Measurements from ENCODE around the gene CAMSAP2.

CAMSAP2 gene

DNA sequence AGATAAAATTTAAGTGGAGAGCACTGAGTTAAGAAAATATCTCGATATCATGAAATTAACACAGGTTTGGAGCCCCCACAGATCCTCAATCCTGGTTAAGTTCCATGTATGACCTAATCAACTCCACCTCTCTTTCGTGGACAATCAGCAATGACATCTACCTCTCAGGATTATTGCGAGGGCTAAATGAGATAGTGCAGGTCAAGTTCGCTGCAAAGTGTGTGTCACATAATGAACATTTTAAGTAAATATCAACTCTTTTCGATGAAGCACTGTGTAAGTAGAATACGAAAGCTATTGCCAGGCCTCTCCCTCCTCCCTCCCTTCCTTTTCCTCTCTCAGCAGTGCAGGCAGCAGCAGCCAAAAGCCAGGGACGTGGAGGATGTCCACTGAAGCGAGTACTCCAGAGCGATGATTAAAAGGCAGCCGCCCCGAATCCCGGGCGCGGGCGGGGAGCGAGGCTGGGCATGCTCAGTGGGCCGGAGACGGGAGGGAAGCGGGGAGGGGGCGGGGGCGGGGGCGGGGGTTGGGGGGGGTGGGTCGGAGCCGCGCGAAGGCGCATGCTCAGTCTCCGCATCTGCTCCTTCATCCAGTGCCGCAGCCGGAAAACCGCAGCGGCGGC, at the start of gene CAMSAP2:
CAMSAP2 (plus strand) TSS at position 567 of the 622 bp plus-strand sequence. CDS start 935 bp downstream, outside the sequence.
- DNase-seq, result peak; percentile 63

GRCh38 chr1:200692316-200692715, 46.4 kb upstream of the CAMSAP2 start:
- DNase-seq, result no peak

GRCh38 chr1:200693327-200693726, 45.4 kb upstream of the CAMSAP2 start:
- no peak for DNase-seq

GRCh38 chr1:200694738-200695137, 44.0 kb upstream of the CAMSAP2 start:
- DNase-seq, result no peak

DNA sequence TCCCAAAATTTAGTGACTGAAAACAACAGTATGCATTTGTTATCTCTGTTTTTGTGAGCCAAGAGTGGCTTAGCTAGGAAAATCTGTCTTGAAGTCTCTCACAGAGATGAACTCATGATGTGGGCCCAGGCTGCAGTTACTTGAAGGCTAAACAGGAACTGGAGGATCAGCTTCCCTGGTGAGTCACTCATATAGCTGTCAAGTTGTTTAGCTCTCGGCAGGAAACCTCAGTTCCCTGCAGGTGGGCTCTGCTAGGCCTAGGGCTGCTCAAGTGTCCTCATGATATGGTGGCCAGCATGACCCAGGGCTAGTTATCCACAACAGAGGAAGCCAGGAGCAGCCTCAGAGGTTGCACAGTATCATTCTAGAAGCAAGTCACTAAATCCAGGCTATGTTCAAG, 38.8 kb upstream of the CAMSAP2 start:
- DNase-seq, result no peak

DNA sequence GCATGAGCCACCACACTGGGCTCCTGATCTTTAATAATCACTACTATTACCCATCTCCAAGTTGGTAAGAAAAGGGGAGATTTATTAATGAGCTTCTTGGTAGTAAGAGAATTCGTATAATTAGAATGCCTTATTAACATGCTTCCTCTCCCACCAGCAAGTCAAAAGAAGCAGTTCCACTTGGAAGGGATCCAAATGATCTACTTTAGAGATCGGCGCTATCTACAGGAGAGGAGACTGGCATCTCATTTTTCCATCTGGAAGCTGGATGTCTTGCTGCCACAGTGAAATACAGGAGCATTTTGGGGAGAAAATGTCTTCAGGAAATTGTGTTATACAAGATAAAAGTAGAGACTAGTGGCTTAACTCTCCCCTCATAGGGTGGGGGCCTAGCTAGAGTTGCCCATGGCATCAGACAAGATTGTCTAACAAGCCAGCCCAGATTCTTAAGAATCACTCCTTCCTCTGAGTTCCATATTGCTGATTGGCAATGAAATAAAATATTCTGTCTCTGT, 33.6 kb upstream of the CAMSAP2 start:
- DNase-seq, result no peak

DNA sequence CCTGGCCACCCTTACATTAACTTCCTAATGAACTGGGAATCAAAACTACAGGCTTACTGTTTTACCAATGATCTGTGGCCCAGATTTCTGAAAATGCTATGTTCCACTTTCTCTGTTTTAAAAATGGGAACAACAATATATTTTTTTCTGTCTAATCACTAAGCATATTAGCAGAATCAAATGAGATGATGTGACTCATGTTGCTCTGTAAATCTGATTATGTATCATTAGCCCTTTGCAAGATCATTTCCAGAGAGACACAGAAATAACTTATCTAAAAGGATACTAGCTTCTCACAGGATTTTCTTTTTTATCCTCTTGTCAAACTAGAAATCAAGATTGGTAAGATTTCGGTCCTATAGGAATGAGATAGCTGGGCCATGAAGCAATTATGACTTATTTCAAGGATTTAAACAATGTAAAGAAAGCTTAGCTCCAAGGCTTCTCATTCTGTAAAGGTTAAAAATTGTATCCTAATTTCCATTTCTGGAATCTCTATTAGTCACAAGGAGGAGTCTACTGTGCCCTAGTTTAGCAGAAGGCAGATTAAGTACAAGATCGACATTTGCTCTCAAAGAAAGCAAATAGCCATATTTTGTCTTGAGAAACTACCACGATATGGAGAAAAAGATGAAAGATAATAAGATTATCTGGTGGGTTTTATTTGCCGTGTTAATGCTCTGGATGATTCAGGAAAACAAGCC, 32.4 kb upstream of the CAMSAP2 start:
- DNase-seq, result no peak

DNA sequence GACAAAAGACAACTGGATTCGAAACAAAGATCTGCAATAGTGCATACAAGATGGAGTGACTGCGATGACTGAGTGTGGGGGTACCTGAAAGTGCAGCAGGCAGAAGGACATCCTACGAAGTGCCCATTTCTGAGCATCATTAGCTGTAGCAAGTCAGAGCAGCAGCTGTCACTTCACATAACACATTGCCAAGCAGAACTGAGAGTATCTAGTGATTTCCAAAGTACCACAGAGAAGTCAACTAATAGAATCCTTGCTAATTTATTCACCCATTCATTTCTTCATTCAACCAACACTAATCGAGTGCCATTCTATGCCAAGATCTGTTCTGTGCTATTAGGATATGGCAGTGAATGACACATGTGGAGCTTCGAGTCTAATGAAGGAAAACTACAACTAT, 31.6 kb upstream of the CAMSAP2 start:
- DNase-seq, result no peak

DNA sequence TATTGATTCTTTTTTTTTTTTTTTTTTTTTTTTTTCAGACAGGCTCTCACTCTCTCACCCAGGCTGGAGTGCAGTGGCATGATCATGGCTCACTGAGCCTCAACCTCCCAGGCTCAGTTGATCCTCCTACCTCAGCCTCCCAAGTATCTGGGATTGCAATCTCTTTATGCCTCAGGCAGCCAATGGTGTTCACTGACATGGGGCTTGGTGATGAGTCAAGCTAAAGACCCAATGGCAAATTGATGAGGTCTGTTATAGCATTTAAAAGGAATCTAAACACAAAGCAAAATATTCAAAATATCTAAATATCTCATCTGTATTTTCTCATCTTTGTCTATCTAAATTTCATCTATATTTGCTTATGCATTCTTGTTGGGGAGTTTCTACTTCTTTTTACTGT, 30.5 kb upstream of the CAMSAP2 start:
- DNase-seq, result no peak

DNA sequence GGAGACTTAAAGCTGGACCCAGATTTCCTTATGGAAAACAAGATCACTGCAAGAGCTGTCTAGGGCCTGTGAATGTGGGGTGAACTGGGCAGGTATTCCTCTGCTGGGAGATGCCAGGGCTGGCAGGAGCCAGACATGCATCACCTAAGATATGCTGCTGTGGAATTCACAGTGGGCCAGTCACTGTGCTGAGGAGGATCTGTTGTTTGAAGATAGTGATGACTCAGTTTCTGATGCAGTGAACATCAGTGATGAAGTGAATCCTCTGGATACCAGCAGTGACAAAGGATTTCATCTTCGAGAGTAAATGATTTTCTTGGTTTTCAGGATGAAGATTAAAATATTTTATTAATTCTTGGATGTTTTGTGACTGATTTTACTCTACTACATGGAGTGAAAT, 29.9 kb upstream of the CAMSAP2 start:
- no peak for DNase-seq

GRCh38 chr1:200710166-200710565, 28.5 kb upstream of the CAMSAP2 start:
- no peak for DNase-seq

DNA sequence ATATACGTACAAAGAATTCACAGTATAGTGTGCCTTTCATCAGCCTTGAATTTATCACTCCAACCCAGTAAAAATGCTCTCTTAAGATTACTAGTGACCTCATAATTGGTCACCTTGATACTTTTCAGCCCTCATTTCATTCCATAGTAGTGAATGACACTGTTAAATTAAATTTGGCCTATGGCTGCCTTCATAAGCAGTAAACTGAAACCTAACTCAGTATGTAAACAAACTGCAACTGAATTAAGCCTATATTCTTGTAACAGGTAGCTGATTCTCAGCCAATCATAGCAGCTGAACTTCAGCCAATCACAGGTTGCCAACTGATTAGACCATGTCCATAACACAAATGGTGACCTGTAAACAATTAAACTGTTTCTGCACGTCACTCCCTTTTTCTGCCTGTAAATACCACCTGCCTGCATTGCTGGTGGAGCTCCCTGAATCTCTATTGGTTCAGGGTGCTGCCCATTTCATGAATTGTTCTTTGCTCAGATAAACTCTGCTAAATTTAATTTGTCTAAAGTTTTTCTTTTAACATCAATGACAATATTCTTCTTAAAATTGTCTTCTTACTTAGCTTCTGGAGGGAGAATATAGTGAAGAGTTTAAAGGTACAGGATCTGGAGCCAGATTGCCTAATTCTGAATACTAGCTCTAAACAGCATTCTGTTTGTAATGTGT, 24.0 kb upstream of the CAMSAP2 start:
- no peak for DNase-seq

- no peak for DNase-seq
Measured at GRCh38 chr1:200720199-200720598, 18.5 kb upstream of the CAMSAP2 start.

DNA sequence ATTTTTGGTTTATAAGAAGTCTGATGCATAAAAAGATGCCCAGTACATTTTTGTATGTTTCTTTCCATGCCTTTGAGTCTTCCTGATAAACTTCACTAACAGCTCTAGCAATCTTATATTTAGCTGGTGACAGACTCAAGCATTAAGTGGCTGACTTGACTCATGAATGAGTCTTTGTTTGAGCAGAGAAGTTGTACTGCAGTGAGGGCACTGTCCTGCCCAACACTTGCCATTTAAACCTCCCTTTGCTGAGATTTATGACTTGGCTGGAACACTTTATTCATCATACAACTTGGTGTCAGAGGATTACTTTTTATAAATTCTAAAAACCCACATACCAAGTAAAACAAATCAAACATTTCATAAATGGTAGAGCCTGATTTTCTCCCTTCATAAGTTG, 14.6 kb upstream of the CAMSAP2 start:
- DNase-seq, result no peak

DNA sequence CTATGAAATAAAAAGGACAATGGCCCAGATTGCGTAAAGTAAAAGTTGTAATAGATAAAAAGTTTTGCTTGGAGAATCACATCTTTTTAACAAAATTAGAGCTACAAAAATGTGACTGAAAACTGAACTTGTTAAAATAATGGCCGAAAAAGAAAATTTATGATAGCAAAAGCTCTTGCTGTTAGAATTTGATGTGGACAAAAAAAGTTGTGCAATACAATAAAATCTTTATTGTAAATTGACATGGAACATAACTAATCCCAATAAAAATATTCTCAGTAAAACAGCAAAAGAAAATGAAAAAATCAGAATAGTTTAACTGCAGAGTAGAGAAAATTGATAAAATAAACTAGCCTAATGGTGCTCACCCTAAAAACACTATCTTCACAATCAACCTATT, 11.4 kb upstream of the CAMSAP2 start:
- no peak for DNase-seq

DNA sequence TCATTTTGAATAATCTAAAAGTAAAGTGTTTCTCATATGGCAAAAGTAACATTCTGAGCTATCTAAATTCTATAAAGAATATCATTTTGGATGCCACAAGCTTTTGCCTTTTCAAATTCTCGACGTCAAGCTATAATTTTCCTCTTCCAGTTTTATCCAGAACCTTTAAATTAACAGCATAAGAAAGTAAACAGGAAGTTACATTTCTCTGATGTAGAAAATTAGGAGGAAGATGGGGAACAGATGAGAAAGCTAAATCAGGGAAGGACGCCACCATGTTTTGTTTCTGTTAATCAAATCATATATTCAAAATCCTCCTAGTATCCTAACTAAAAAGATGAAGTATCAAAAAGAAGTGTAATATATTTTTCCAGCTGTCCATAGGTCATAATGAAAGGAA, 8.8 kb upstream of the CAMSAP2 start:
- no peak for DNase-seq

- no peak for DNase-seq
Measured at GRCh38 chr1:200731654-200732332, 6.9 kb upstream of the CAMSAP2 start.

DNA sequence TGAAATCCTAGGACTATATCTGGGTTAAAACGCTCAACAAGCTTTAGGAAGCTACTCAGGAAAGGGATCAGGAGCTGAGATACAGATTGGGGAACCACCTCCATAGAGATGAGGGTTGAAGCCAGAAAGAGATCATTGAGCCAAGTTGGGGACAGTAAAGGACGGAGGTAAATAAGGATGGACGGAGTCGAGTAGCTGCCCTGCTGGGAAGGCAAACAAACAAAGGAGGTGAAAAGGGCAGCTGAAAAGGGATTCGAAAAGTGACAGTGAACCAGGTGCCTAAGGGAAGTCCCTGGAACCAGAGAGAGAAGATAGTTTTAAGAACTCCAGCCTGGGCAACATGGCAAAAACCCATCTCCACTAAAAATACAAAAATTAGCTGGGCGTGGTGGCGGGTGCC, 6.3 kb upstream of the CAMSAP2 start:
- DNase-seq, result no peak

- DNase-seq, result no peak
Measured at GRCh38 chr1:200733907-200734306, 4.8 kb upstream of the CAMSAP2 start.

DNA sequence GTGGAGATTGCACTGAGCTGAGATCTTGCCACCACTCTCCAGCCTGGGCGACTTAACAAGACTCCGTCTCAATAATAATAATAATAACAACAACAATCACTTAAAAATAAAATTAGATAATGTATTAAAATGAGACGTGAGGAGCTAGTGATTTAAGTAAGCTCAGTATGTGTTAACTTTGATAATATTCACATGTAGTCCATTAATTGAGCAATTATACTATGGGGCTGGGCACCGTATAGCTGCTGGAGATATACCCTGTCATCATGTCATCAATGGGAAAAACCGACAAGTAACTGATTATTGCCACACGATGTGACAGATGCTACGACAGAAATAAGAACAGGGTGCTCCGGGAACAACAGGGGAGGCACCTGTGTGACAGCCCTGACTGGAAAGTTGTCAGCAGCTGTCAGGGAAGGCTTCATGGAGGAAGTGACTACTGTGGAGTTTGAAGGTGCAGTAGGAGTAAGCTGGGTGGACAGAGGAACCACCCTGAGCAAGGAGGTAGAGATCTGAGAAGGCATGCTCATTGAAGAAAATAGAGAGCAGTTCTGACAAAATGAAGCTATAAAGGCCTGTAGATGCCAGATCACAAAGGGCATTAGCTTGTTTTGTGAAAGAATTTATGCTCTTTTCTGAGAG, 924 bp upstream of the CAMSAP2 start:
- no peak for DNase-seq

DNA sequence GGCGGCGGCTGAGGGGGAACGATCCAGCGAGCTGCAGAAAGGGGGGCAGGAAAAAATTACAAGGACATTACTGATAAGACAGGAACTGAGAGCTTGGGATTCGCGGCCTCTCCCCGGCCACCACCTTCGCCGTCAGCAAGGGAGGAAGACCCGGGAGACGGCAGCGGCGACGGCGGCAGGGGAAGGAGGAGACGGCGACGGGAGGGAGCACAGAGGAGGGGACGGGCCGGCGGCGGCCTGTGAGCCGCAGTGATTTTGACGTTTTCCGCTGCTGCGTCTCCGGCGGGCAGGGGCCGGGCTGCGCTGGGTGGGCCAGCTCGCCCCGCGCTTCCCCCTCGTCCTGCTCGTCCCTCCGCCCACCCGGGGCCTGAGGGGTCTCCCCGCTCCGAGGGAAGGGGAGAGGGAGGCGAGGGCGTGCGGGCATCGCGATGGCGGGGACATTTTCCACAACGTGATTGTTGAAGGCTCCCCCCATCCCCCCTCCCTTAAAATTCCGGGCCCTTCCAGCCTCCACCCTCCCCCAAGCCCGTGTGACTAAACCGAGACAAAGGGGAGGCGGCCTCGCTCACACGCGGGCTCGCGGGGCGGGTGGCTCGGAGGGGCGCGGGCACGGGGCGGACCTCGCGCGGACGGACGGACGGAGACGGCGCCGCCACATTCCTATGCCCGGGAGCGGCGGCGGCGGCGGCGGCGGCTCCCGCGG, 407 bp downstream of the CAMSAP2 start:
- peak; percentile 59 for DNase-seq
